Measurements from ENCODE around the gene VMP1. TPM values are rescaled to one million over a fixed set of nuclear protein-coding genes. Genes with fewer than 3 reads are reported as not detected.
"Not testable (repeated sequence)": the region's sequence is repeated elsewhere in the genome, so short reads cannot be mapped to it uniquely, and the experiment has no call there.

The VMP1 gene
- total RNA-seq, 2 experiments from 2014 or later: 398 to 408 TPM

DNA sequence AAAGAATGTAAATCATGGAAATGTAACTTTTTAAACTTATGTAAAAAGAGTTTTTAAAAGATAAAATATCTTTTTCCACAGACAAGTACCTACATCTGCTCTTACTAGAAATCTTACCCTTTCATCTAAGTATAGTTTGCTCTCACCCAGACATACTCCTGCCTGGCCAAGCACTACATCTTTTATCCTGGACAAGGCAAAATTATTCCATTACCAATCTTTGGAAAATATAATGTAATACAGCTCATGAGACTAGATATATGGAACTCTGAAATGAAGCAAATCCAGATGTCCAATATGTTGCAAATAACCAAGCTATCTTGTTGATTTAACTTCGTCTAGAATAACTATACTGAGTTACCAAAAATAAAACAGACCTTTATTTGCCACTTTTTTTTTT lies 50.0 kb downstream of the VMP1 start:
- H3K9me3 Mint-ChIP-seq: peaks cover 9% of the 10 kb centered on the region
- H3K27me3 Mint-ChIP-seq: no peaks in the 10 kb centered on the region
- H3K4me3 Mint-ChIP-seq: no peak overlapping the region
- CTCF ChIA-PET: interaction anchor here (1.0 kb wide), 2 partner anchors 12 to 101 kb away, joined by 3 to 4 read pairs; no protein-coding TSS in a partner anchor
- no peak overlapping the region for H3K27ac Mint-ChIP-seq
- POLR2A ChIA-PET: interaction anchor here (0.8 to 9.3 kb wide), 4 partner anchors 26 to 83 kb away, joined by 4 to 188 read pairs (median 139); no protein-coding TSS in a partner anchor
- H3K36me3 Mint-ChIP-seq (ENCODE audit: low read depth): peaks cover 52% of the 10 kb centered on the region
- peaks cover 65% of the 10 kb centered on the region for H3K4me1 Mint-ChIP-seq
- DNase-seq: no peak

DNA sequence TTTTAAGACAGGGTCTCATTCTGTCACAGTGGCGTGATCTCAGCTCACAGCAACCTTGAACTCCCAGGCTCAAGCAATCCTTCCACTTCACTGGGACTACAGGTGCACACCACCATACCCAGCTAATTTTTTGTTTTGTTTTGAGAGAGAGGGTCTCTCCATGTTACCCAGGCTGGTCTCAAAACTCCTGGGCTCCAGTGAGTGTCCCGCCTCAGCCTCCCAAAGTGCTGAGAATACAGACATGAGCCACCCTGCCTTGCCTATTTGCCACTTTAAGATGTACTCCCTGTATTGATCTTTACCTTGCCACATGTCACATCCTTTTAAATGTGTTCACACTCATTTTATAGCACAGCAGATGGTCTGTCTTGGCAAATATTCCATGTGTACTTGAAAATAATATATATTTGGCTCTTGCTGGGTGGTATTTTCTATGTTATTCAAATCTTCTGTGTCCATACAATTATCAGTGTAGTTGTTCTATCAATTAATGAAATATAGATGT lies 50.5 kb downstream of the VMP1 start:
- H3K27me3 Mint-ChIP-seq: no peaks in the 10 kb centered on the region
- no peak overlapping the region for H3K27ac Mint-ChIP-seq
- H3K4me3 Mint-ChIP-seq: no peak overlapping the region
- peaks cover 65% of the 10 kb centered on the region for H3K4me1 Mint-ChIP-seq
- ChIA-PET POLR2A (interaction anchor here (0.8 to 9.3 kb wide), 4 partner anchors 26 to 82 kb away, joined by 4 to 188 read pairs (median 139); no protein-coding TSS in a partner anchor), CTCF (interaction anchor here (1.0 kb wide), 2 partner anchors 12 to 101 kb away, joined by 3 to 4 read pairs; no protein-coding TSS in a partner anchor)
- H3K9me3 Mint-ChIP-seq: peaks cover 9% of the 10 kb centered on the region
- H3K36me3 Mint-ChIP-seq (ENCODE audit: low read depth): peaks cover 52% of the 10 kb centered on the region
- no peak for DNase-seq

DNA sequence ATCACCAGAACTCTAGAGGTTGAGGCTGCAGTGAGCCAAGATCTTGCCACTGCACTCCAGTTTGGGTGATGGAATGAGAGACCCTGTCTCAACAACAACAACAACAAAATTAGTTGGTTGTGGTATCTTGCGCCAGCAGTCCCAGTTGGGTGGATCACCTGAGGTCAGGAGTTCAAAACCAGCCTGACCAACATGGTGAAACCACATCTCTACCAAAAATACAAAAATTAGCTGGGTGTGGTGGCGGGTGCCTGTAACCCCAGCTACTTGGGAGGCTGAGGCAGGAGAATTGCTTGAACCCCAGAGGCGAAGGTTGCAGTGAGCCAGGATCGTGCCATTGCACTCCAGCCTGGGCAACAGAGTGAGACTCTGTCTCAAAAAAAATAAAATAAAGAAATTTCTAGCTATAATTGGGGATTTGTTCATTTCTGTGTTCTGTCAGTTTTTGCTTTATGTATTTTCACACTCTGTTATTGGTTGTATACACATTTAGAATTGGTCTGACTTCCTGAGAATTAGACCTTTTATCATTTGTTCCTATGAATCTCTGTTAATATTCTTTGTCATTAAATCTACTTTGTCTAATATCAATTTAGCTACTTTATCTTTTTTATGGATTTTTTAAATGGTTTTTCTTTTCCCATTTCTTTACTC lies 51.7 kb downstream of the VMP1 start:
- Mint-ChIP-seq H3K36me3 (ENCODE audit: low read depth) (peaks cover 52% of the 10 kb centered on the region), H3K4me1 (peaks cover 64% of the 10 kb centered on the region)
- H3K27me3 Mint-ChIP-seq, DNase-seq, H3K27ac Mint-ChIP-seq, H3K4me3 Mint-ChIP-seq, H3K9me3 Mint-ChIP-seq: not testable (repeated sequence)
- POLR2A ChIA-PET: interaction anchor here (2.4 to 9.3 kb wide), 4 partner anchors 25 to 140 kb away, joined by 8 to 188 read pairs (median 139); partner anchors contain the start of gene CLTC
- CTCF ChIA-PET: interaction anchor here (0.8 to 1.6 kb wide), 3 partner anchors 14 to 72 kb away, joined by 3 to 5 read pairs (median 3); no protein-coding TSS in a partner anchor

DNA sequence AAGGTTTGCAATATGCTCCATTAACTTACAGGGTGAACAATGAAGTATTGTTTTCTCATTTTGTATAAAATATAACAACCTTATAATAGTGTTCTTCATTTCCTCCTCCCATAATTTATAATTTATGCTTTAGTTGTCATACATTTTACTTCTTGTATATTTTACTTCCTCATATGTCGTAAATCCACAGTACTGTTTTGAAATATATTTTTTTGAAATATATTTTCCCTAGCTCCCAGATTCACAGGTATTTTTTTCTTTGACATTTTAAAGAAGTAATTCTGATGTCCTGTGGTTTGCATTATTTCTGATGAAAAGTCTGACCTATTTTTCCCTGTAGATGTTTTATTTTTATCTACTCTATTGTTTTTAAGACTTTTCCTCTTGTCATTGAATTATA lies 52.7 kb downstream of the VMP1 start:
- Mint-ChIP-seq H3K4me1 (peaks cover 63% of the 10 kb centered on the region), H3K27ac (no peak overlapping the region), H3K4me3 (no peak overlapping the region), H3K9me3 (peaks cover 9% of the 10 kb centered on the region), H3K27me3 (no peaks in the 10 kb centered on the region), H3K36me3 (ENCODE audit: low read depth) (peaks cover 61% of the 10 kb centered on the region)
- CTCF ChIA-PET: interaction anchor here (0.7 to 1.6 kb wide), 3 partner anchors 14 to 22 kb away, joined by 3 to 5 read pairs (median 3); no protein-coding TSS in a partner anchor
- no peak for DNase-seq
- POLR2A ChIA-PET: interaction anchor here (0.8 to 9.3 kb wide), 6 partner anchors 7 to 141 kb away, joined by 4 to 188 read pairs (median 84); partner anchors contain the start of gene CLTC

DNA sequence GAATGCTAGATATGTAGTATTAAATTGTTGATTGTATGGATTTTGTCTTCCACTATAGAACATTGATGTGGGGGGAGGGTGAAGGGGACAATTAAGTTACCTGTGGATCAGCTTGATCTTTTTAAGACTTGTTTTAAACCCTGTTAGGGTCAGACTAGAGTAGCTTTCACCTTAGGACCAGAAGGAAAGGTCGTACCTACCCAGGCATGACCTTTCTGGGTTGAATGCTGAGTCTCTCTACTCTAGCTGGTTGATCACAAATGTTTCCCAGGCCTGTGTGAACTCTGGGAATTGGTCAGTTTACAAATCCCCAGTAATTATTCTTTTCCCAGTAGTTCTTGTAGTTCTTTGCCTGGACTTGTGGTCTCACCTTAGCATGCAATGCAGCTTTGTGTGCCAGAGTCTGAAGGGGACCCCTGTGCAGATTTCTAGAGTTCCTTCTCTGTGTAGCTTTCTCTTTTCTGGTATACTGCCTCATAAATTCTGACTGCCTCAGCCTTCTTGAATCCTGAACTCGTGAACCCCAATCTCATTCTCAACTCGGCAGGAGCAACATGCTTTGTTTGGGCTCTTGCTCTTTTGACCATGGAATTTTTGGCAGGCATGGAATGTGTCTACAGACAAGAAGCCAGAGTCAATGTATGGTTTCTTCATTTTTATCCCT lies 54.1 kb downstream of the VMP1 start:
- peak overlapping the region; percentile 12 for H3K4me3 Mint-ChIP-seq
- H3K9me3 Mint-ChIP-seq: peaks cover 9% of the 10 kb centered on the region
- peaks cover 63% of the 10 kb centered on the region for H3K36me3 Mint-ChIP-seq (ENCODE audit: low read depth)
- CTCF ChIA-PET: interaction anchor here (0.8 to 5.8 kb wide), 4 partner anchors 10 to 275 kb away, joined by 3 to 50 read pairs (median 4); no protein-coding TSS in a partner anchor
- POLR2A ChIA-PET: interaction anchor here (1.5 to 9.3 kb wide), 8 partner anchors 8 to 92 kb away, joined by 5 to 188 read pairs (median 28); partner anchors contain the start of genes PTRH2 and VMP1
- H3K27me3 Mint-ChIP-seq: no peaks in the 10 kb centered on the region
- H3K27ac Mint-ChIP-seq: peak overlapping the region; percentile 74
- H3K4me1 Mint-ChIP-seq: peaks cover 55% of the 10 kb centered on the region
- DNase-seq: no peak

DNA sequence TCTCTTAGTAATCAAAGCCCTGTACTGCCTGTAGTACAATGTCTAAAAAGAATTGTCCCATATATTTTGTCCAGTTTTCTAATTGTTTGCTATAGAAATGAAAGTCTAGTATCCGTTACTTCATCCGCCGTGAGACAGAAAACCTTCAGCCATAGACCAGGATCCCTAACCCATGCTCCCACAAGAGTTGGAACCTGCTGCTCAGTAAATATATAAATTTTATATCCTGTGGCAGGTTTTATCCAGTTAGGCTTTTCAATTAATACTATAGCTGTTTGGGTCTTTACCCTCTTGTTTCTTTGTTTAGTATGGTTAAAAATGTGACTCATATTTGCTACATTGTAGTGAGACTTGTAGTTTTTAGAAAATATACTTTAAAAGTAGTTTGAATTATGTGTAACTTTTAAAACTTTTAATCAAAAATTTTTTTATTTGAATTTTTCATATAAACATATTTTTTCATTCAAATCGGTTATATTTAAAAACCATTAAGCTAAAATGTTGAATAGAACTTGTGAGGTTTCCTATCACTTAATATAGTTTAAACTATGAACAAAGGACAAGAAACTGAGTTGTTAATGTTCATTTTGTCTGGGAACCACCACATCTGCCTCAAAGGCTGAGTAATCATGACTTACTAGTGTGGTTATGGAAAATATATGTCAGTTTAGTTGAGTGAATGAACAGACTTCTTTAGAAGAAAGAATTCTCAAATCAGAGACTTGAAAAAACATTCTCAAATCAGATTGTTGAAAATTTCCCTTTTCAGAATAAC lies 54.8 kb downstream of the VMP1 start:
- no peaks in the 10 kb centered on the region for H3K27me3 Mint-ChIP-seq
- H3K36me3 Mint-ChIP-seq (ENCODE audit: low read depth): peaks cover 63% of the 10 kb centered on the region
- H3K27ac Mint-ChIP-seq: peak overlapping the region; percentile 83
- CTCF ChIA-PET: interaction anchor here (0.8 to 5.8 kb wide), 5 partner anchors 10 to 62 kb away, joined by 3 to 50 read pairs (median 4); no protein-coding TSS in a partner anchor
- DNase-seq: no peak
- H3K4me3 Mint-ChIP-seq: peak overlapping the region; percentile 12
- H3K9me3 Mint-ChIP-seq: peaks cover 9% of the 10 kb centered on the region
- POLR2A ChIA-PET: interaction anchor here (0.8 to 9.3 kb wide), 10 partner anchors 9 to 143 kb away, joined by 3 to 188 read pairs (median 10); partner anchors contain the start of genes CLTC, PTRH2 and VMP1
- peaks cover 51% of the 10 kb centered on the region for H3K4me1 Mint-ChIP-seq

DNA sequence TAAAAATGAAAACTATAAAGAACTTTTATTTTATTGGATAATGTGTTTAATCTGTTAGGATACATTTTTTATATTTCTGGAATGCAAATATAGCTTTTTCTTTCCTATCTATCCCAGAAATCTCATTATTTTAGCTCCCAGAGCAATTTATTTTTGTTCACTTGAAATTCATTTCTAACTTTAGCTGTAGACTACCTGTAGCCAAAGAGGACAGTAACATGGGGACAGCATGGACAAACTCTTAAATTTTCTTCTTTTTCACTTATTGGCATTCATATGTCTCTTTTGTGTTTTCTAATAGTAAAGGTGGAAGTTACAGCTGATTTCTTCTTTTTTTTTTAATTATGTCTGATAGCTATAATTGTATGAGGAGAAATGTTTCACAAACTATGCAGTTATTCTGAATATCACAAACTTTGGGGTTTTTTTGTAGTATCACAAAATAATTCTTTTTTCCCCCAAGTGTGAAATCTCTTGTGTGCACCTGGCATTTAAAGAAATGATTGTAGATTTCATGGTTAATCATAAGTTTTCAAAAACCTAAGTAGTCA lies 55.4 kb downstream of the VMP1 start:
- POLR2A ChIA-PET: interaction anchor here (1.6 to 9.3 kb wide), 8 partner anchors 10 to 144 kb away, joined by 5 to 188 read pairs (median 28); partner anchors contain the start of gene CLTC
- no peak for DNase-seq
- H3K27me3 Mint-ChIP-seq: no peaks in the 10 kb centered on the region
- H3K4me1 Mint-ChIP-seq: peaks cover 47% of the 10 kb centered on the region
- H3K36me3 Mint-ChIP-seq (ENCODE audit: low read depth): peaks cover 59% of the 10 kb centered on the region
- CTCF ChIA-PET: interaction anchor here (0.8 to 5.8 kb wide), 6 partner anchors 11 to 62 kb away, joined by 3 to 50 read pairs (median 4); no protein-coding TSS in a partner anchor
- peak overlapping the region; percentile 83 for H3K27ac Mint-ChIP-seq
- peak overlapping the region; percentile 11 for H3K4me3 Mint-ChIP-seq
- peaks cover 9% of the 10 kb centered on the region for H3K9me3 Mint-ChIP-seq

DNA sequence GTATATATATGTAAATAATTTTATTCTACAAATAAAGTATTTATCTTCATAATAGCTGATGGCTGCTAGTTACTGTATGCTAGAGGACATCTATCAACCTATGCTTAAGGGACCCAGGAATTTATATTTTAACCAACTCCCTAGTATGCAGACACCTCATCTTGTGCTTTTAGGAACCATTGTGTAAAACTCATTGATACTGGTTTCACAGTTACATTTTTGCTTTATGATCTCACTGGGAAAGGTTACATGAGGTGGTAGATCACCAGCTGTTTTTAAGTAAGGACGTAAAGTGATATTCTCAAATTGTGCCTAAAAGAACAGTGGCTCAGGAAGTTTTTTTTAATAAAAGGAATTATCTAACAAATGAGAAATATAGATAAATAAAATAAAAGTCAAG lies 56.4 kb downstream of the VMP1 start:
- ChIA-PET CTCF (interaction anchor here (1.1 to 5.8 kb wide), 4 partner anchors 12 to 90 kb away, joined by 3 to 50 read pairs (median 6); no protein-coding TSS in a partner anchor), POLR2A (interaction anchor here (2.8 to 9.3 kb wide), 5 partner anchors 11 to 145 kb away, joined by 7 to 188 read pairs (median 121); partner anchors contain the start of gene CLTC)
- Mint-ChIP-seq H3K27me3 (no peaks in the 10 kb centered on the region), H3K27ac (peak overlapping the region; percentile 27), H3K4me1 (peaks cover 43% of the 10 kb centered on the region), H3K36me3 (ENCODE audit: low read depth) (peaks cover 56% of the 10 kb centered on the region), H3K9me3 (peaks cover 9% of the 10 kb centered on the region), H3K4me3 (no peak overlapping the region)
- DNase-seq: no peak

DNA sequence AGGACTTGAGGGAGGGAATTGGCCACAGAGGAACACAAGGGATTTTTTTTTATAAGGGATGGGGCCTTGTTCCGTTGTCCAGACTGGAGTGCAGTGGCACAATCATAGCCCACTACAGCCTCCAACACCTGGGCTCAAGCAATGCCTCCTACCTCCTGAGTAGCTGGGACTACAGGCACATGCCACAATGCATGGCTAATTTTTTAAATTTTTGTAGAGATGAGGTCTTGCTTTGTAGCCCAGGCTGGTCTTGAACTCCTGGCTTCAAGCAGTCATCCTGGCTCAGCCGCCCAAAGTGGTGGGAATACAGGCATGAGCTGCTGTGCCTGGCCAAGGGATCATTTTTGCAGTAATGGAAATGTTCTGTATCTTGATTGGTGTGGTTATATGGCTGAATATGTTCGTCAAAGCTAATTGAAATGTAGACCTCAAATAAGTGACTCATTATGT lies 56.9 kb downstream of the VMP1 start:
- peak overlapping the region; percentile 27 for H3K27ac Mint-ChIP-seq
- H3K9me3 Mint-ChIP-seq: peaks cover 8% of the 10 kb centered on the region
- H3K36me3 Mint-ChIP-seq (ENCODE audit: low read depth): peaks cover 52% of the 10 kb centered on the region
- peaks cover 43% of the 10 kb centered on the region for H3K4me1 Mint-ChIP-seq
- ChIA-PET CTCF (interaction anchor here (1.1 to 5.8 kb wide), 4 partner anchors 12 to 89 kb away, joined by 3 to 50 read pairs (median 6); no protein-coding TSS in a partner anchor), POLR2A (interaction anchor here (1.0 to 9.3 kb wide), 6 partner anchors 11 to 145 kb away, joined by 3 to 188 read pairs (median 84); partner anchors contain the start of gene CLTC)
- no peaks in the 10 kb centered on the region for H3K27me3 Mint-ChIP-seq
- H3K4me3 Mint-ChIP-seq: peak overlapping the region; percentile 11
- no peak for DNase-seq

DNA sequence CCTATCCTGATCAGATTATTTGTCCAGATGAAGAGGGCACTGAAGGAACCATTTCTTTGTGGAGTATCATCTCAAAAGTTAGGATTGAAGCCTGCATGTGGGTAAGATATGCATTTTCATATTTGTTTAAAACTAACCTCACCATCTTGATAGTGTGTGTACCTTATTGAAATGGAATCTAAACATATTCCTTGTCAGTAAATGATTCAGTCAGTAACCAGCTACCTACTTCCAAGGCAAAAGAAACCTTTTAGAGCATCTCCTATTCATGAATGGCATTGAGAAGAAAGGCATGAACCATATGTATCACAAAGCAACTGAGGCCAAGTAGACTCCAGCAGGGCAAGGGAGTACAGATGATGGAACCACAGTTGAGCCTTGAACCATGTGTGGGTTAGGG lies 57.6 kb downstream of the VMP1 start:
- no peak overlapping the region for H3K4me3 Mint-ChIP-seq
- ChIA-PET CTCF (interaction anchor here (1.1 to 5.8 kb wide), 4 partner anchors 13 to 88 kb away, joined by 3 to 50 read pairs (median 6); no protein-coding TSS in a partner anchor), POLR2A (interaction anchor here (1.0 to 9.3 kb wide), 5 partner anchors 12 to 92 kb away, joined by 3 to 188 read pairs (median 121); no protein-coding TSS in a partner anchor)
- peaks cover 47% of the 10 kb centered on the region for H3K36me3 Mint-ChIP-seq (ENCODE audit: low read depth)
- H3K27ac Mint-ChIP-seq: no peak overlapping the region
- H3K4me1 Mint-ChIP-seq: peaks cover 43% of the 10 kb centered on the region
- no peak for DNase-seq
- no peaks in the 10 kb centered on the region for H3K27me3 Mint-ChIP-seq
- H3K9me3 Mint-ChIP-seq: peaks cover 3% of the 10 kb centered on the region

DNA sequence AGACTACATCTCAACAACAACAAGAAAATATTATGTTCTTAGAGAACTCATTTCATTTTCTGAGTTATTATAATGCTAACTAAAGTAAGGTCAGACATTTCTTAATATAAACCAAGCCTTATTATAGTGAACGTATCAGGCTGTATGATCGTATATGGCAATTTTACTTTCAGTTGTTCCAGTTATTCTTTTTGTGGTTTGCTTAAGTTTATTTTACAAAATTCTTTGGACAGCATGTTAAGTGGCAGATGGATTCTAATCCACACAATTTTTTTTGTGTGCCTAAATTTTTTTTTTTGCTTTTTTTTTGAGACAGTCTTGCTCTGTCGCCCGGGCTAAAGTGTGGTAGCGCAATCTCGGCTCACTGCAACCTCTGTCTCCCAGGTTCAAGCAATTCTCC lies 59.0 kb downstream of the VMP1 start:
- Mint-ChIP-seq H3K27ac (no peak overlapping the region), H3K4me3 (no peak overlapping the region), H3K9me3 (no peaks in the 10 kb centered on the region), H3K4me1 (peaks cover 42% of the 10 kb centered on the region), H3K27me3 (no peaks in the 10 kb centered on the region), H3K36me3 (ENCODE audit: low read depth) (peaks cover 39% of the 10 kb centered on the region)
- CTCF ChIA-PET: interaction anchor here (5.8 kb wide), 1 partner anchor 14 kb away, joined by 50 read pairs; no protein-coding TSS in a partner anchor
- POLR2A ChIA-PET: no interaction called here
- no peak for DNase-seq
